Fibroblast of pulmonary artery (primary cell): Measurements from ENCODE around the gene LCE1B.

ENCODE experiments used
- DNase-seq: peaks from one replicate; pipeline ENCODE4 v3.0.0-alpha.2; 2010; ENCODE audit warnings: low read depth
- H3K4me3 ChIP-seq: replicated peaks from 2 replicates; pipeline ENCODE4 v1.5.1; 2011; ENCODE audit warnings: low read depth, mild to moderate bottlenecking, control low read depth, low read length, moderate library complexity
- TF ChIP-seq, protein P1 (sequence below): IDR thresholded peaks from 2 replicates; pipeline ENCODE4 v1.5.1; 2011; ENCODE audit warnings: mild to moderate bottlenecking, control low read depth, low read length, inconsistent platforms; ENCODE audit errors: missing control alignments

The LCE1B gene

DNA sequence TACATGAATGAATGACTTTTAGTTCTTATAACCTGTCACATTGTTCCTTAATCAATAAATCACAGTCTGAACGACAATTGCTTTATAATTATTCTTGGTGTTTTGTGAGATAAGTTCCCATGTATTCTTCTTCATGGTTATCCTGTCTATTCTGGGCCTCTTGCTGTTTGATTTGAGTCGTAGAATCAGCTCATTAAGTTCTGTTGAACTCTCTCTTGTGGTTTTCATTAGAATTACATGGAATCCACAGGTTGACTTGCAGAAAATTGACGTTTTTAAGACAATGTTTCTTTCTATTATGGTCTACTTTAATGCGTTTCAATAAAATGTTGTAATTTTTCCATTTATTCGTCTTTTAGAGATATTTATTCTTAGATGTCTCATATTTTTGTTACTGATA is 11.5 kb downstream of the LCE1B start:
- DNase-seq = no peak
- TF ChIP-seq, protein P1, sequence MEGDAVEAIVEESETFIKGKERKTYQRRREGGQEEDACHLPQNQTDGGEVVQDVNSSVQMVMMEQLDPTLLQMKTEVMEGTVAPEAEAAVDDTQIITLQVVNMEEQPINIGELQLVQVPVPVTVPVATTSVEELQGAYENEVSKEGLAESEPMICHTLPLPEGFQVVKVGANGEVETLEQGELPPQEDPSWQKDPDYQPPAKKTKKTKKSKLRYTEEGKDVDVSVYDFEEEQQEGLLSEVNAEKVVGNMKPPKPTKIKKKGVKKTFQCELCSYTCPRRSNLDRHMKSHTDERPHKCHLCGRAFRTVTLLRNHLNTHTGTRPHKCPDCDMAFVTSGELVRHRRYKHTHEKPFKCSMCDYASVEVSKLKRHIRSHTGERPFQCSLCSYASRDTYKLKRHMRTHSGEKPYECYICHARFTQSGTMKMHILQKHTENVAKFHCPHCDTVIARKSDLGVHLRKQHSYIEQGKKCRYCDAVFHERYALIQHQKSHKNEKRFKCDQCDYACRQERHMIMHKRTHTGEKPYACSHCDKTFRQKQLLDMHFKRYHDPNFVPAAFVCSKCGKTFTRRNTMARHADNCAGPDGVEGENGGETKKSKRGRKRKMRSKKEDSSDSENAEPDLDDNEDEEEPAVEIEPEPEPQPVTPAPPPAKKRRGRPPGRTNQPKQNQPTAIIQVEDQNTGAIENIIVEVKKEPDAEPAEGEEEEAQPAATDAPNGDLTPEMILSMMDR = no peak
- H3K4me3 ChIP-seq = no peak overlapping the region

DNA sequence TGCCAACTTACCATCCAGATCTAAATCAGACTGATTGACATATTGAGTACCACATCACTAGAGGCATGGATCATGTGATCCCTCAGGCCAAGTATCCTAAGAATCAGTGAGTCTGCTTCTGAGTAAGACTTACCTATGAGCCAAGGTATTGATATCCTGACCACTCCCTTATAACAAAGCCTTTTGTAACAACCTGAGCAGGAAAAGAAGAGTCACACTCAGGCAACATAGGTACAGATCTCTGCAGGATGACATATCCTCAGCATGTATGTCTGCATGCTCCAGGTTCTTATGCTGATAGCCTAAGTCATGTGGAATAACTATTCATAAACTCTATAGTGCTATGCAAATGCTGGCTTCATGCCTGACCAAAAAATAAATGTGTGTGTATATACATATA is 13.2 kb downstream of the LCE1B start:
- TF ChIP-seq, protein P1 = no peak
- DNase-seq = no peak
- H3K4me3 ChIP-seq = no peak overlapping the region

DNA sequence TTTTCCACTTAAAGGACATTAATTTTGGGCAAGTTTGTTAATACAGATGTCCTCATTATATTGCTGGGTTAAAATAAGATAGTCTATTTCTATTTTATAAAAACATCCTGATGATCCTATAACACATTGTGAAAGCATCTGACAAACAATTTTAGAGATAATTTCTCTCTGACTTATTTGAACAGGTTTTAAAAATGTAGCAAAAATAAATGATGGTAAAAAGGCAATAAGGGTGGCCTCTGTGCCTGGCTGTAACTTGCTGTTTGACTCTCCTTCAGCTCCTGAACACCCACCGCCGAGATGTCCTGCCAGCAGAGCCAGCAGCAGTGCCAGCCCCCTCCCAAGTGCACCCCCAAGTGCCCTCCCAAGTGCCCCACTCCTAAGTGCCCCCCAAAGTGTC is 15.4 kb downstream of the LCE1B start, which contains the start of gene LCE1A:
LCE1A (plus strand) TSS at position 301 of the 400 bp plus-strand sequence; CDS start at position 301, 0 bp downstream.
- no peak for DNase-seq
- TF ChIP-seq, protein P1 = no peak
- no peak within 1 kb of the TSS for H3K4me3 ChIP-seq

DNA sequence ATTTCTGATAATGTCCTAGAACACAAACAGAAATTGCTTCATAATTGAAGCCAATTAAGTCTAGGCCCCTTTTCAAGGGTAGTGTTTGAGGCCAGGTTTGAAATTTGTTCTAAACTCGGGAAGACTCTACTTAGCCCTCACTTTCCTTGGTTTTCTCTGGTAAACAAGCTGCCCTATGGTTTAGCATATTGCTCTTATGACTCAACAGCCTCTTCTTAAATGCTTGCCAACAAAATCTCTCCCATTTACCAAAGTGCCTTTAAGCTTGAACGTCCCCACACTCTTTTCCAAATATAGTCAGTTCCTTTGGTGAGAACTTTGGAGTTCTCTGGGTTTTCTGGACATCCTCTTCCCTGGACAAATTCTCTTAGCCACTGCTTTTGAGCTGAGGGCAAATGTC is 25.1 kb downstream of the LCE1B start:
- TF ChIP-seq, protein P1 = no peak
- H3K4me3 ChIP-seq = no peak overlapping the region
- no peak for DNase-seq

DNA sequence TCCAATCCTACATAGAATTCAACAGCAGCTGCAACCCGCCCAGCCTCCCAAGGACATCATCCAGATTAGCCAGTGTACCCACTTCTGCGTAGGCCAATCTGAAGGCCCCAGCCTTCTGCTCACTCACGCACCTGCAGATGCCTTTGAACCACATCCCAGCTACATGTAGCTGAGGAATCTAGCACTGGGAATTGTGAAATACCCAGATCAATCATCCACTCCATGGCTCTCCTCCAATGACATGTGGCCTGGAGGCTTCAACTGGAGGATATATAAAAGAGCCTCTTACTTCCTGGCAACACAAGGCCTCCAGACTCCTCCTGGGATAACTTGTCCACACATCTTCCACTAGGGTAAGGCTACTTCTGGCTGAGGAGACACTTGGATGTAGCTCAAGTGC is 30.8 kb downstream of the LCE1B start, which contains the start of gene LCE6A:
LCE6A (plus strand) TSS at position 301 of the 400 bp plus-strand sequence. CDS start 665 bp downstream, outside the sequence.
- TF ChIP-seq, protein P1 = no peak
- no peak within 1 kb of the TSS for H3K4me3 ChIP-seq
- DNase-seq = no peak

DNA sequence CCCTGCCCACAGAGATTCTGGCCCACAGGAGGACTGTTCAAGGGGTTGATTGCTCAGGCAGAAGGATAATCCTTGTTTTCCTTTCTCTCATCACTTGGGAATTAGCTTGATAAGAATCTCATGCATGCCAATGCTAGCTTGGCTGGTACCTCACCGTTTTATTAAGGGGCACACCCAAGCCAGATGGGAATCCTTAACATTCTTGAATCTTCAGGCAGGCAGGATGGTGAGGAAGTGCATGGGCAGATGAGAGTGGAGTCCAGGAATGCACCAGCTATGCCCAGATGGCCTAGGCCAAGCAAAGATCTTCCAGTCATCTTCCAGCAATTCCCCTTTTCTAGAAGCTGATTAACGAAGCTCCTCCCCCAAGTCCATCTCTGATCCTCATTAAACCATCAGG is 43.9 kb downstream of the LCE1B start:
- TF ChIP-seq, protein P1 = no peak
- no peak overlapping the region for H3K4me3 ChIP-seq
- DNase-seq = no peak

DNA sequence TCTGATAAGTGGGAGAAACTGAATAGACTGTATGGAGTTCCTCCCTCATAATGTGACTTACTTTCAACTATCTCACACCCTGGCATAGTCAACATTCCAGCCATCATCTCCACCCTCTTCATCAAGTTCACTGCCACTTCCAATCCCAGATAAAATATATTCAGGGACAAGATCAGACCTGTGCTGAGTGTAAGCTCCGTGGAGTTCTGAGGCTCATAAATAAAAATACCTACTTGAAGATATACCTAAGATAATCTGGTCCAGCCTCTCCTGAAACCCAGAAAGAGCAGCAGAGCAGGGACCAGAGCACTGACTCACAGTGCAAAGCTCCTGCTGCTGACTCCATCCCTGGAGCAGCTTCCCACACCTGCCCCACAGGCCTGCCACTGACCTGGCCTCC is 46.3 kb downstream of the LCE1B start:
- TF ChIP-seq, protein P1 = no peak
- no peak overlapping the region for H3K4me3 ChIP-seq
- no peak for DNase-seq
